Measurements from ENCODE around the gene ABLIM2.

GRCh38 chr4:8171984-8172924 is 13.6 kb upstream of the ABLIM2 start:
- TF ChIP-seq, protein P1, sequence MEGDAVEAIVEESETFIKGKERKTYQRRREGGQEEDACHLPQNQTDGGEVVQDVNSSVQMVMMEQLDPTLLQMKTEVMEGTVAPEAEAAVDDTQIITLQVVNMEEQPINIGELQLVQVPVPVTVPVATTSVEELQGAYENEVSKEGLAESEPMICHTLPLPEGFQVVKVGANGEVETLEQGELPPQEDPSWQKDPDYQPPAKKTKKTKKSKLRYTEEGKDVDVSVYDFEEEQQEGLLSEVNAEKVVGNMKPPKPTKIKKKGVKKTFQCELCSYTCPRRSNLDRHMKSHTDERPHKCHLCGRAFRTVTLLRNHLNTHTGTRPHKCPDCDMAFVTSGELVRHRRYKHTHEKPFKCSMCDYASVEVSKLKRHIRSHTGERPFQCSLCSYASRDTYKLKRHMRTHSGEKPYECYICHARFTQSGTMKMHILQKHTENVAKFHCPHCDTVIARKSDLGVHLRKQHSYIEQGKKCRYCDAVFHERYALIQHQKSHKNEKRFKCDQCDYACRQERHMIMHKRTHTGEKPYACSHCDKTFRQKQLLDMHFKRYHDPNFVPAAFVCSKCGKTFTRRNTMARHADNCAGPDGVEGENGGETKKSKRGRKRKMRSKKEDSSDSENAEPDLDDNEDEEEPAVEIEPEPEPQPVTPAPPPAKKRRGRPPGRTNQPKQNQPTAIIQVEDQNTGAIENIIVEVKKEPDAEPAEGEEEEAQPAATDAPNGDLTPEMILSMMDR (IDR thresholded peaks at IDR 0.05 in 4 of 5, conservative IDR thresholded peaks at IDR 0.05 in 1 of 5), result no peak
- TF ChIP-seq POLR2A (IDR thresholded peaks at IDR 0.05), result no peak

Data from gastrocnemius medialis (tissue), 4 donors.